ENCODE measurements around the gene CAPN2.
"Not testable (repeated sequence)": the region's sequence is repeated elsewhere in the genome, so short reads cannot be mapped to it uniquely, and the experiment has no call there.

Gene CAPN2

DNA sequence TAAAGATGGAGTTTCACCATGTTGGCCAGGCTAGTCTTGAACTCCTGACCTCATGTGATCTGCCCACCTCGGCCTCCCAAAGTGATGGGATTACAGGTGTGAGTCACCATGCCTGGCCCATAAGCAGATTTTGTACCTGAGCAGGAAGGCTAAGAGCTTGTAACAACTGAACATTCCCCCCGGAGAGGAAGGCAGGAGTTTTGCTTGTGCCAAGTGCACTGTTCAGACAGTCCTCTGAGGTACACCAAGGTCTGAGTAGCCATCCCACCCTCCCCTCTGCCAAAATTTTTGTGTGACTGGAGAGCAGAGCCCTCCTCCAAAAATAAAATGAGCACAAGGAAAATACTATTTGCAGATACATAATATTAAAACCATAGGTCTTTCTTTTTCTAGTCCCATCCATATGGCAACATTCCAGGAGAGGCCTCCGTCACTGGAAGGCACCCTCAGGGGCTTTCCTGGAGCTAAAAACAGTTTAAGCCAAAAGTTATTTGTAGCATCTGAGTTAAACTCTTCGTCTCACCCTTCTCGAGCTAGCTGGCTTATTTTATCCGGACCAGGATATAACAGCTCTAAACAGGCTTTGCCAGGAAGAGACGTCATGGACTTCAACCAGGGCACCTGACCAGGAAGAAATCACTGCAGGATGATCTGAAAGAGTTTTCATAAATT, 27.2 kb downstream of the CAPN2 start:
- DNase-seq: no peak

DNA sequence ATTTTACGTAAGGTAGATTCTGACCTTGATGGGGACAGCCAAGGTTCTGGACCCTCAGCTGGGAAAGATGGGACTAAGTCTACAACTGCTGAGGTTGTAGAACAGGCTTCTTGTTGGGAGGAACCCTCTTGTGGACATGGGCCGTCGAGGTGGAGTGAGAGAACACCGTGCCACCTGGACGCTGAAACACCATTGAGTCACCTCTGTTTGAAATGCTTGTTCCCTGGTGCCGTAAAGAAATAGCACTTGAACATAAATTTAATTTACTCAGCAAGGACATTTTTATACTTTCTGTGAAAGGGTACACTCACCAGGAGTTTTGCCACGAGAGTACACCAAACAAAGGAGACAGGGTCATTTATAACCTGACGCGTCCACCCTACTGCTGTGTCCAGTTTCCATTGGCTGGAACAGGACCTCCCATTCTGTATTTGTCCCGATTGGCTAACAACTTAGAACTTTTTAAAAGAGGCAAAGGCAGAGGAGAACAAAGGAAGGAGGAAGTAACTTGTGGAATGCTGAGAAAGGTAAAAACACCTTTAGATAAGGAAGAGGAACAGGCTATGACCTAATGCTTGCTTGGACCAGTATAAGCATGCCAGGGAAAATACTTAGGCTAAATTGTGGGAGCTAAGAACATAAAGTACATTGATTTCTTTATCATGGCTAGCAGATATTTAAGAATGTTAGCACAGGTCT, 27.8 kb downstream of the CAPN2 start:
- DNase-seq: not testable (repeated sequence)

DNA sequence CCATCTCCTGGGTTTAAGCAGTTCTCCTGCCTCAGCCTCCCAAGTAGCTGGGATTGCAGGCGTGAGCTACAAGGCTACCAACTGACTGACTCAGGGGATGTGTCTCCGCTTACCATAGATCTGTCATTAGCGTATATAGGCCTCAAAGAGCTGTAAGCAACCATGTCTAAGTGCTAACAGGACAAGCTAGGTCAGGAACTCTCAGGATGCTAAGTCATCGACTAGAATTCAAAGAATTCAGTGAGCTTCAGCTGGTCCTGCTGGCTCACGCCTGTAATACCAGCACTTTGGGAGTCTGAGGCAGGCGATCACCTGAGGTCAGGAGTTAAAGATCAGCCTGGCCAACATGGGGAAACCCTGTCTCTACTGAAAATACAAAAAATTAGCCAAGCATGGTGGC, 29.5 kb downstream of the CAPN2 start:
- DNase-seq: no peak

DNA sequence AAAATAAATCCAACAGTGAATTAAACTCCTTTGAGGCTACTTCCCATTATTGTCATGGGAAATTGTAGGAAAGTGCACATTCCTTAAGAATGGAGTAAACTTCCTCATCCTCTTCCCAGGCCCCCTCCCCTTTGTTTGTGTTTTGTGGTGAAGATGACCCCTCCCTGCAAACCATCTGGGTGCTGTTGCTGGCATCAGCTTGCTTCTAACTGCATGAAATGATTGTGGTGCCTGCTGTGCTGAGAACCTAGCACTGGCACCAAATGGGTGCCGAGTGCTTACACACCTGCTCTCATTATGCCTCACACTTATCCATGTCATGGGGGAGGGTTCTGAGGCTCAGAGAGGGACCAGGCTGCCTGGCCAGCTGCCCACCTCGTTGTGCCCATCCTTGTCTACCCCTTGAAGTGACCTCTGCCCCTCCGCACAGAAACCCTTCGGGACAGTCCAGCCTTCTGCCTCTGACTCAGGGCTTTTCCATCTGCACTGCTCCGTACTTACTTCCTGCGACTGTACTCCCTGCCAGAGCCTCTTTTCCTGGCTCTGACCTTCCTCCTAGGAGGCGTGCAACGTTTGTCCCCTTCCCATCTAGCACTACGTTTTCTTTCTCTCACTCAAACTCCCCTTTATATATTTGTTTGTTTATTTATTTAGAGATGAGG, 30.6 kb downstream of the CAPN2 start:
- no peak for DNase-seq

DNA sequence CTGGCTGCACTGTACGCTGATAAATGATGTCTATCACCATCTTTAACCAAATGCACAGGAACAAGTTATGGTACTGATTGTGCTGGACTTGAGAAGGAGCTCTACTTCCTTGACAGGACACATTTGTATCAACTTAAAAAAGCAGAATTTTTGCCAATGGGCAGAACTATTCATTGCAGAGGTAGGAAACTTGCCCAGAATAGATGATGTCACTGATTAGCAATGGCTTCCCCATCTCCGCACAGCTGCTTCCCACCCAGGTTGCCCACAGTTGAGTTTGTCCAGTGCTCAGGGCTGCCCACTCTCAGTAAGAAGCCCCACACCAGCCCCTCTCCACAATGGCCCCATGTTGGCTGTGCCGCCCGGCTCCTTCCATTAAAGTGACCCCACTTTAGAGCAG, 33.4 kb downstream of the CAPN2 start:
- DNase-seq: no peak

DNA sequence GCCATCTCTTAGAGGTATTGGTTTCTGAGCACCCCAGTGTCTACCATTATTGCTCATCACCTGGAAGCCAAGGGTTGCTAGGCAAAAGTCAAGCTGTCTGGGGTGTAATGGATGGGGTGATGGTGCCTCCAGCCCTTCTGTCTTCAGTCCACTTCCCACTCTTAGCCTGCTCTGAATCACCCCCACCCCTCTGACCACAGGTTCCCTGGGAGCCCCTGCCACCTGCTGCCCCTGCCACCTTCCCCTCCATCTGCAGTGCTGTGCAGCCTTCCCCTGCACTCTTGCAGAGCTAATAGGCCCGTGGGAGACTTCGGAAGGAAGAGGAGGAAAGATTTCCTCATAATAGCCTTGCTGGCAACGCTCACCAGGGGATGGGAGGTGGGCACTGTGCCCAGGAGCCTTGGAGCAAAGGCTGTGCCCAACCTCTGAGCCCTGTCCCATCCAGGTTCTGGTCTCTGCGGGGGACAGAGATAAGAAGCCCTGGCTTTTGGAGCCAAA, 35.5 kb downstream of the CAPN2 start:
- no peak for DNase-seq

DNA sequence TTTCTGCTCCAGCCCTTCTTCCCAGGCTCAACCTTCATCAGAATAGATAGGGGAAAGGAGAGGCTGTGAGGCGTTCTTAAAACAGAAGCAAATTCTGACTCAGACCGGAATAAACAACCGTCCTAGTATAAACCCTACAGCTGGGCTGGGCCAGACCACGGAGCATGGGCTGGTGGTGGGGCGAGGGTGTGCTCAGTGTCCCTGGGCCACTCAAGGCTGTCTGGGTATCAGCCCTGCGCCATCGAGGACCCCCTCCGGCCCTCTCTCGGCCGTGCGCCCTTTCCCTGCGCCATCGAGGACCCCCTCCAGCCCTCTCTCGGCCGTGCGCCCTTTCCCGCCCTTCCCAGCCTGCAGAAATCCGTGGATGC, 36.0 kb downstream of the CAPN2 start:
- no peak for DNase-seq

DNA sequence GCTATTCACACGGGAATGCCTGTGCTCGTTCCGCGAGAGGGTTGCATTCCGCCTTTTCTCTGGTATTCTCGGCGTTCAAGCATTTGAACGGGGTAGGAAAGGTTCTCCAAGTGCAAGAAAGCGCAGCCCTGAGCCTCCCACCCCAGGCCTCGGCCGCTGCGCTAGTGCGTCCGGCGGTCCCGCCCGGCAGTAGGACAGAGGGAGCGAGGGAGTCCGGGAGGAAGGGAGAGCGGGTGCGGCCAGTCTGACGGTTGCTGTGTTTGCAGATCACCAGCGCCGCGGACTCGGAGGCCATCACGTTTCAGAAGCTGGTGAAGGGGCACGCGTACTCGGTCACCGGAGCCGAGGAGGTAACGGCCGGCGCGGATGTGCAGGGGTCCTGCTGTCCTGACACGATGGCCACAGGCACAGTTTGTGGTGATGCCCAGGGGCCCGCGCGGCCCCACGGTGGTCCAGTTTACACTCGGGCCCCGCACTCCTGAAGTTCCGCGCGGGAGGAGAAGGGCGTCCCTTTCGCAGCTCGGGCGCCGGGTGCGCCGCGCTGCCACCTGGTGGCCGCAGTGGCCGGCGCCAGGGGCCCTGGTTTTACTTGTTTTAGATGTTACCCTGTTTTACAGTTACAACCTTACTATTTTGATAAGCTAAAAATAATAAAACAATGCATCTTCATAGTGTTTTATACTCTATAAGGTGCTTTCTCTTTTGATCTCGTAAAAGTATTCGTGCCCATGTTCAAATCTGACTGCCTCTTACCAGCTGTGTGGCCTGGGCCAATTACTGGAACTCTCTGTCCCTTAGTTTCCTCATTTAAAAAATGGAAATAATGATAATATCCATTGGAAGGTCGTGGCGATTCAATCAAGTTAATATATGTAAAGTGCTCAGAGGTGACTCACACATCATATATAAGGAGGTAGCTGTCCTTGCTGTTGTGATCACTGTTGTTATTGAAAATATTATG, 36.7 kb downstream of the CAPN2 start:
- no peak for DNase-seq

DNA sequence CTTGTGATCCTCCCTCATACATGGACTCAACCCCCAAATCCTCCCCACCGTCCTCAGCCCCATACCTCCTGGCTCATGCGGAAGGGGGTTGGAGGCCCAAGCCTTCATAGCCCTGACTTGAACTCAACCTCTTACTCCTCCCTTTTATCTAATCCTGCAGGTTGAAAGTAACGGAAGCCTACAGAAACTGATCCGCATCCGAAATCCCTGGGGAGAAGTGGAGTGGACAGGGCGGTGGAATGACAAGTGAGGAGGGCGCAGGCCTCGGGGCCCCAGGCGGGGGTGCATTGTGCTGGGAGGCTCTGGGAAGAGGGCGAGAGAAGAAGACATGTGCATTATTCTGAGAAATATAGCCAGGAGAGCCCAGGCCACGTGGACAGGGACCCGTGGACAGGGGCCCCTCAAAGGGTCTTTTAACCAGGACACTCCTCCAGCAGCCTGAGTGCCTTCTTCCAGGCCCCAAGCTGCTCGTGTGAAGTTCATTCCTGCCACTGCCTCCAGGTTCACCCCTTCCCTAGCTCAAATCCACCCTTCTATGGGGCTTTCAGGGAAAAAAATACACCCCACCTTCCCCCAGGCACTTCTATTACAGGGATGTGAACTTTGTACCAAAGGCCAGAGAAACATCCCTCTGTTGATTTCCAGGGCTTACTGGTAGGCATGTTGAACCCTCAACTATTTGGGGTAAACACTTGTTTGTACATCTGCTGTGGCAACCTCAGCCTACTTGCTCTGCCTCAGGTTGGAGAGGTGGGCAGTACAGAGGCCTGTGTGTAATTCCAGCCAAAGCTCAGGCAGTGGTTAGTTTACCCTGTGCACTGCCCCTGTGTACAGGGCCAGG, 38.6 kb downstream of the CAPN2 start:
- no peak for DNase-seq

DNA sequence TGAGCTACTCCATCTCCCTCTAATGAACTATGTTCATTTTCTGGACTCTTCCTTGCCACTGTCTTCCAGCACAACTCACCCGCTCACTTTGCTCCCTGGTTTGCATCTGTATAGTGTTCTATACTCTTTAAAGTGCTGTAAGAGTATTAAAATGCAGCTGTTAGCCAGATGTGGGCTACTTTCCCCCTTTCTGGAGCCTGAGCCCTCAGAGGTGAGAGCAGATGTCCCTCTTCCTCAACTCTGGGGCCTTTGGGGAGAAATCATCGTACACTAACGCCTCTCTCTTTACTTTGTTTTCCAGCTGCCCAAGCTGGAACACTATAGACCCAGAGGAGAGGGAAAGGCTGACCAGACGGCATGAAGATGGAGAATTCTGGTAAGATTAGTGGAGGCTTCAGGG, 39.4 kb downstream of the CAPN2 start:
- DNase-seq: no peak

DNA sequence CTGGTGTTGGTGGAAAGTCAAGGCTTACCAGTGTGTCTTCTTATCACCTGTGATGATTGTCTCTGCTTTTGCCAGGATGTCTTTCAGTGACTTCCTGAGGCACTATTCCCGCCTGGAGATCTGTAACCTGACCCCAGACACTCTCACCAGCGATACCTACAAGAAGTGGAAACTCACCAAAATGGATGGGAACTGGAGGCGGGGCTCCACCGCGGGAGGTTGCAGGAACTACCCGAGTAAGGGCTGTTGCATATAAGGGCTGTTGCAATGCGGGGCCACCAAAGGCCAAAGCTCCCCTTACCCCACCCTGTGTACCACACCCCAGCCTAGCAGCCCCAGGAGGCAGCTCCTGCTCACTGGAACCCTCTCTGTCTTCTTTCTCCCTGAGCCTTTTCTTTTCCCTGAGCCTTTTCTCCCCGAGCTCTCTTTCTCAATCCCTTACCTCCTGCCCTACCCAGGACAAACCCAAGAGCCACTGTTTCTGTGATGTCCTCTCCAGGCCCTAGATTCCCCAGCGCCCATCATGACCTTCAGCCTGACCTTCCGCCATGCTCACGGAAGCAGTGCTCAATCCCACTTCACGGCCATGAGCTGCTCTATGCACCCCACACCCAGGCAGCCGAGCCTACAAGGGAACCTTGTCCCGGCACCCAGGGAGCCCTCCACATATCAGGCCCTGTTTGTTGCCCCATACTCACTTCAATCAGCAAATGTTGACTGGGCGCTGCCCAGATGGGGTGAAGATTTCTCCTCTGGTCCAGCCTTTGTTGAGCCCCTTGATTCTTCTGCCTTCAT, 40.6 kb downstream of the CAPN2 start:
- no peak for DNase-seq

DNA sequence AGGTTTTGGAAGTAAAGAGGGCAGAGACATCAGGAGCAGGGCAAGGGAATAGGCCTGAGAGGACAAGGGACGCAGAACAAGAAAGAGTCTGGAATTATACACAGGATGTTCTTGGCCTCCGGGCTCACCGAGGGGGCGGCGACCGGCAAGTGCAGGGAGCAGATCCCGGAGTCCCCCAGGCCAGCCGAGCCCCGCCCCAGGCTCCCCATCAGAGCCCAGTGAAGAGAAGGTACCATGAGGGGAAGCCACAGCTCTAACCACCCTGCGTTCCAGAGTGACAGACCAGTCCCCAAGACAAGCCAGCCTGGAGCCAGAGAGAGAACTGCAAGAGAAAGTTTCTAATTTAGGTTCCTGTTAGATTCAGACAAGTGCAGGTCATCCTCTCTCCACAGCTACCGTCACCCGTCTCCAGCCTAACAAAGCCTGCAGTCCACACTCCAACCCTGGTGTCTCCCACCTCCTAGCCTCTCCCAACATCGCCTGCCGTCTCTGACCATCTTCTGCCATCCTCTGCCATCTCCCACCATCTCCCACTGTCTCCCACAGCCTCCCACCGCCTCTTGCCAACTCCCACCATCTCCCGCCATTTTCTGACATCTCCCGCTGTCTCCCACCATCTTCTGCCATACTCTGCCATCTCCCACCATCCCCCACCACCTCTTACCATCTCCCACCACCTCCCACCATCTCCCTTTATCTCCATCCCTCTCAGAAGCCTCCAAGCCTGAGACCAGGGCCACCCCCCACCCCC, 42.5 kb downstream of the CAPN2 start:
- no peak for DNase-seq

DNA sequence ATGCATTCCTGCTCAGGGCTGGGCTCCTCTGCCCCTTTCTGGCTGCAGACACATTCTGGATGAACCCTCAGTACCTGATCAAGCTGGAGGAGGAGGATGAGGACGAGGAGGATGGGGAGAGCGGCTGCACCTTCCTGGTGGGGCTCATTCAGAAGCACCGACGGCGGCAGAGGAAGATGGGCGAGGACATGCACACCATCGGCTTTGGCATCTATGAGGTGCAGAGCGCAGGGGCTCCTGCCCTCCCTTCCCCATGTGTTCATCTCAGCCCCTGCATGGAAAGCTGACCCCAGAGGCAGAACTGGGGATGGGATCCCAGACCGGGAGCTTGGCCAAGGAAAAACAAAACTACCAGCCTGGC, 43.1 kb downstream of the CAPN2 start:
- no peak for DNase-seq

DNA sequence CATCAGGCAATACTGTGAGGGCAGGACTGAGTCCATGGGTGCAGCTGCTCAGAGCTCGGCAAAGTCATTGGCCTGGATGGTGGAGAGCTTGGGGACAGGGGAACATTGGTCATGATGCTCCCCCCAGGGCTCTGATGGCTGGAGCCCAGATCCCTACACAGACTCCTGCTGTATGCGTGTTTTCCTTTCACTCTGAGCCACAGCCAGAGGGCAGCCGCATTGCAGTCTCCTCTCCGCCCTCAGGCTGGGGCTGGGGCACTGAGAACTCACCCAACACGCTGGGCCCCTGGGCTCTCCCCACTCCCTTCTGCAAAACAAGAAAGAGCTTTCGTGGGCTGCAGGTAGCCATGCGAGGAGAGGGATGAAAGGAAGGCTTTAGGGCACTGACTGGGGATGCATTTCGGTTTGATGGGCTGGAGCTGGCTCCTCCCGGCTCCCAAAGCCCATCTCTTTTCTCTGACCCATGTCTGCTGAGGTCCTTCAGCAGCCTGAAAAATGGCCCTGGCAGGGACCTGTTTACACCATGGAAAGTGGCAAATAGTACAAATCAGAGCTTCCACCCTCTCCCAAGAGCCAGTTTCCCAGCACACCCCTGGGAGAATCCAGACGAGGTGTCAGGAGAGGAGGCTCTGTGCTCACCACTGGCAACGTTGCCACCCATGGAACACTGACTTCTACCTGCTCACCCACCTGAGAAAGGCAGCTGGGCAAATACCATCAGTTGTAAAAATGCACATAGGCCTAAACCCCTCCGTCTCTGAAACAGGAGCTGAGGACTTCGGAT, 43.8 kb downstream of the CAPN2 start:
- no peak for DNase-seq

DNA sequence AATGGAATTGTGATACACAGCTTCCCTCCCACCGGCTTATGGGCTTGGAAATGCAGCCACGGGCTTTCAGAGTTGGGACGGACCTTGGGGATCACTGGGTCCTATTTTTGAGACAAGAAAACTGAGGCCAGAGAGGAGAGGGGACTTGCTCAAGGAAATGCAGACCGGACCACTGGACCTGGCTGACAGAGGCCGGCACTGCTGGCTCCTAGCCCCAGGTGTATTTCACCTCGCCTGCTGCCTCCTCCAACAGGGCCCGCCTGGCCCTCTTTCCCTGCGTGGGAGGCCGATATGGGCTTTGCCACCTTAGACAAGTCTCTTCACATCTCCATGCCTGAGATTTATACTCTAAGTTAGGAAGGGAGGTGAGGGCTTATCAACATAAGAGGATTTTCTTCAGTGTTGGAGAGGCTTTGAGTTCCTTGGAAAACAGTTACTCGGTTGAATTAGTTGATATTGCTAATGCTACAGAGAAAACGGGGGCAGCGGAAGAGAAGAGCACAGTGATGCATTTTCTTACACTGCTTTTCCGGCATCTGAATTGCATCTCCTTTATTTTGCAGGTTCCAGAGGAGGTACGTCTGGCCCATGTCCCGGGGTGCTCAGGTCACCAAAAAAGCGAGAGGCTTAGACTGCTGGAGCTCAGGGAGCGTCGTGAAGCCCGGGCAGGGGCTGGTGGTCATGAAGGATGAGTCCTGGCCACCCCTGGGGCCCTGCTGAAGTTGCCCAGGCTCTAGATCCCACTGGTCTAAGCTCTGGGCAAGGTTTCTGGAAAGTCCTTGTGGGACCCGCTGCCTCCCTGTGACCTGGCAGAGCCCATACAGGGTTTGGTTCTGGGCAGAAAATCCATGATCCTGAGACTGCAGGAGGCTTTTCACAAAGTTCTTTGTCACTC, 44.7 kb downstream of the CAPN2 start:
- no peak for DNase-seq

DNA sequence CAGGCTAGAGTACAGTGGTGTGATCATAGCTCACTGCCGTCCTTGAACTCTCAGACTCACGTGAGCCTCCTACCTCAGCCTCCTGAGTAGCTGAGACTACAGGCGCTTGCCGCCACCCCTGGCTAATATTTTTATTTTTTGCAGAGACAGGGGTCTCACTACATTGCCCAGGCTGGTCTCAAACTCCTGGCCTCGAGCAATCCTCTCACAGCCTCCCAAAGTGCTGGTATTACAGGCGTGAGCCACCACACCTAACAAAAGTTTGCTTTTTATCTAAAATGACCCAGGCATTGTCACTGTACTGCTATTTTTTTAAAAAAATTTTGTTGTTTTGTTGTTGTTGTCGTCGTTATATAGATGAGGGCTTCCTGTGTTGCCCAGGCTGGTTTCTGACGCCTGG, 46.4 kb downstream of the CAPN2 start:
- DNase-seq: no peak

DNA sequence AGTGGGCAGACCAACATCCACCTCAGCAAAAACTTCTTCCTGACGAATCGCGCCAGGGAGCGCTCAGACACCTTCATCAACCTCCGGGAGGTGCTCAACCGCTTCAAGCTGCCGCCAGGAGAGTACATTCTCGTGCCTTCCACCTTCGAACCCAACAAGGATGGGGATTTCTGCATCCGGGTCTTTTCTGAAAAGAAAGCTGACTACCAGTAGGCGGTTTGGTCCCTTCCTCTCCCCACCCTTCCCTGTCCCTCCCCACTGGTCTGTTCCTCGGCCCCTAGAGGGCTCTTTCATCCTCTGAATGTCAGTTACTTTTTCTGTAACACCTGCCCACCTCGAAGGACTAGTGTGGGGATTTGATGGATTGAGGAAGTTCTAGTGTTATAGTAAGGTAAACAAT, 46.9 kb downstream of the CAPN2 start:
- no peak for DNase-seq

DNA sequence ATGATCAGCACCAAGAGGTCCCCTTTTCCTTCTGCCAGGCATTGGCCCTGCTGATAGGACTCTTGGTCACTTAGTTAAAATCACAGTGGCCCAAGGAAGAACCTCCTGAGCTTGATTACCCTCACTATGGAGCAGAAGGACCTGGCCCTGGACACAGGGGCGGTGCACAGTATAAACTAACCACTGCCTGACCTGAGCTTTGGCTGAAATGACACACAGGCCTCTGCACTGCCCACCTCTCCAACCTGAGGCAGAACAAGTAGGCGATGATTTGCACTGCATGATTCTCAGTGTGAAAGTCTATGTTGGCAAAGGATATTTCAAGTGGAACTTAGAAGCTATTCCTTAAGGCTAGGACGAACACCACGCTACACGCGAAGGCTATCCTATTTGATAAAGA, 48.5 kb downstream of the CAPN2 start:
- no peak for DNase-seq

DNA sequence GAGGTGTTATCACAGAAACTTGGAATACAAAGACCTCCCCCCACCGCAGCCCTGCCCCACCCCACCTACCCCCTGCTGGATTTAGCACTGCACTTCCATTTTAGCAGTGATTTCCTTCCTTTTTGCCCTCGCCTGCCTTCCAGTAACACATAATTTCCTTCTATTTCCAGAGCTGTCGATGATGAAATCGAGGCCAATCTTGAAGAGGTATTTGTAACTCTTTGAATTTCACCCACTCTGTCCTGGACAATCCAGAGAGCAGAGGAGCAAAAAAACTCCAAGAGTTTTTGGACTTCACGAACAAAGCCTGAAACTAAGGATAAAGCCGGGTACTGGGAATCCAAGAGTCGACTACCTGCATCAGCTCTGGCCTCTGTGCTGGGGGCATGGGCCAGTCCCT, 49.1 kb downstream of the CAPN2 start:
- no peak for DNase-seq

Data from DMS153 (cell line).